Endothelial cell of umbilical vein (primary cell): ENCODE measurements around the gene TBC1D8. TPM values are rescaled to one million over a fixed set of nuclear protein-coding genes. Genes with fewer than 3 reads are reported as not detected.

Source experiments
- BruUV-seq: library from RNA; stranded (reverse); fragments of 400-500 nt; replicated peaks from 2 replicates; lab custom pipeline; 2021; lab: Mats Ljungman, UMichigan
- CTCF ChIA-PET: fragments of 300-600, 350-600 bp; sonication (Branson Sonifier 250); formaldehyde crosslinking; loops from one replicate; lab custom pipeline; 2021; ENCODE audit warnings: antibody characterized with exemption, inconsistent platforms; lab: Charles Lee
- POLR2A ChIA-PET: fragments of 300-600, 350-600 bp; sonication (Branson Sonifier 250); formaldehyde crosslinking; loops from one replicate; lab custom pipeline; 2021; ENCODE audit warnings: antibody characterized with exemption, inconsistent platforms; lab: Charles Lee
- DNase-seq: peaks from one replicate; pipeline ENCODE4 v3.0.0-alpha.2; 2011; ENCODE audit warnings: low read depth, low spot score
- FAIRE-seq: peaks from 2 replicates; lab custom pipeline; 2011; peaks lifted over from hg19 to GRCh38; lab: Jason Lieb, UNC
- H2AFZ ChIP-seq: 2 replicates; pipeline ENCODE4 v1.6.0; 2012; ENCODE audit warnings: low read depth, low read length, control low read depth, inconsistent platforms
- H3K27ac ChIP-seq: 2 replicates; pipeline ENCODE4 v1.5.1; 2011; ENCODE audit warnings: low read depth, mild to moderate bottlenecking, control low read depth, low read length, moderate library complexity; ENCODE audit not compliant: insufficient read depth
- H3K27me3 ChIP-seq, 2 experiments: 2 replicates each; pipeline versions ENCODE4 v1.6.0 to v1.6.1; 2011; ENCODE audit warnings: low read length in 2 of 2, mixed read lengths in 1 of 2; ENCODE audit not compliant: control insufficient read depth in 2 of 2, insufficient read depth in 2 of 2
- H3K36me3 ChIP-seq, 2 experiments: 2 replicates in 1 of 2; 3 replicates in 1 of 2; pipeline ENCODE4 v1.5.1; 2011; ENCODE audit warnings: low read length in 2 of 2, mild to moderate bottlenecking in 1 of 2, moderate library complexity in 1 of 2; ENCODE audit not compliant: control insufficient read depth in 2 of 2, insufficient read depth in 2 of 2; ENCODE audit errors: extremely low read depth in 1 of 2
- H3K4me1 ChIP-seq: 3 replicates; pipeline ENCODE4 v1.5.1; 2011; ENCODE audit warnings: mild to moderate bottlenecking, low read length; ENCODE audit not compliant: control insufficient read depth, insufficient read depth; ENCODE audit errors: extremely low read depth
- H3K4me2 ChIP-seq: 2 replicates; pipeline ENCODE4 v1.6.1; 2011; ENCODE audit warnings: low read length, control low read depth, mixed read lengths; ENCODE audit not compliant: insufficient read depth
- H3K4me3 ChIP-seq, 3 experiments: fragments of 200-600 bp in 1 of 3; sonication (generic), shearing (Covaris generic) in 1 of 3; replicated peaks in 1 of 3; 2 replicates each; pipeline ENCODE4 v1.5.1; 2011 to 2016; ENCODE audit warnings: control low read depth in 3 of 3, low read length in 3 of 3, mild to moderate bottlenecking in 2 of 3, inconsistent platforms in 1 of 3, low read depth in 1 of 3, moderate library complexity in 1 of 3; ENCODE audit not compliant: insufficient read depth in 1 of 3
- H3K79me2 ChIP-seq: 2 replicates; pipeline ENCODE4 v1.6.0; 2012; ENCODE audit warnings: low read length, inconsistent platforms; ENCODE audit not compliant: control insufficient read depth, insufficient read depth
- H3K9ac ChIP-seq: replicated peaks from 2 replicates; pipeline ENCODE3; 2011; ENCODE audit warnings: low read length, control low read depth; ENCODE audit not compliant: insufficient read depth; ENCODE audit errors: extremely low read depth
- H3K9me1 ChIP-seq: replicated peaks from 3 replicates; pipeline ENCODE4 v1.6.0; 2011; ENCODE audit warnings: mild to moderate bottlenecking, low read length; ENCODE audit not compliant: control insufficient read depth, insufficient read depth; ENCODE audit errors: extremely low read depth
- H3K9me3 ChIP-seq: replicated peaks from 2 replicates; pipeline ENCODE4 v1.5.1; 2012; ENCODE audit warnings: low read length, inconsistent platforms; ENCODE audit not compliant: control insufficient read depth, insufficient read depth
- H4K20me1 ChIP-seq: replicated peaks from 2 replicates; pipeline ENCODE3; 2011; ENCODE audit warnings: mild to moderate bottlenecking, low read length; ENCODE audit not compliant: control insufficient read depth, insufficient read depth; ENCODE audit errors: extremely low read depth
- CTCF ChIP-seq, 2 donors: IDR thresholded peaks; 1 replicate in 1 of 2; 2 replicates in 1 of 2; pipeline ENCODE4 v1.5.1; 2011; ENCODE audit warnings: low read length in 2 of 2, mild to moderate bottlenecking in 2 of 2, moderate library complexity in 2 of 2, control low read depth in 1 of 2, inconsistent platforms in 1 of 2, low read depth in 1 of 2; ENCODE audit not compliant: insufficient read depth in 1 of 2; ENCODE audit errors: extremely low read depth in 1 of 2
- EZH2 ChIP-seq: IDR thresholded peaks from 2 replicates; pipeline ENCODE4 v1.6.1; 2012; ENCODE audit warnings: borderline replicate concordance, low read depth, mild to moderate bottlenecking, moderate library complexity, low read length, inconsistent platforms; ENCODE audit not compliant: severe bottlenecking
- FOS ChIP-seq: IDR thresholded peaks from 2 replicates; pipeline ENCODE4 v1.6.1; 2011; ENCODE audit warnings: mild to moderate bottlenecking, low read length, moderate library complexity, borderline replicate concordance; ENCODE audit not compliant: insufficient read depth
- GATA2 ChIP-seq: IDR thresholded peaks from 2 replicates; pipeline ENCODE4 v1.7.0; 2011; ENCODE audit warnings: low read depth, mild to moderate bottlenecking, moderate library complexity, mixed read lengths, low read length; ENCODE audit not compliant: insufficient read length, insufficient read depth
- JUN ChIP-seq: IDR thresholded peaks from 2 replicates; pipeline ENCODE4 v1.6.1; 2011; ENCODE audit warnings: borderline replicate concordance, low read depth; ENCODE audit not compliant: insufficient read length, insufficient read depth
- MAX ChIP-seq: IDR thresholded peaks from 2 replicates; pipeline ENCODE4 v1.6.1; 2011; ENCODE audit not compliant: insufficient read depth, insufficient read length
- MYC ChIP-seq: IDR thresholded peaks from one replicate; pipeline ENCODE4 v1.6.1; 2011; ENCODE audit warnings: mild to moderate bottlenecking, low read depth, low read length
- POLR2A ChIP-seq: IDR thresholded peaks from 2 replicates; pipeline ENCODE4 v1.6.1; 2012; ENCODE audit warnings: low read depth, mild to moderate bottlenecking, control low read depth, low read length
- POLR2AphosphoS5 ChIP-seq: IDR thresholded peaks from 2 replicates; pipeline ENCODE4 v1.6.1; 2012; ENCODE audit warnings: low read depth, mild to moderate bottlenecking, control low read depth, low read length, moderate library complexity; ENCODE audit not compliant: insufficient read depth
- dilution Hi-C: fragments of 300-500 bp; cut with MboI; formaldehyde crosslinking; loops from one replicate; pipeline ENCODE4 v1.15.0; 2019; ENCODE audit warnings: low sequenced_read_pairs; ENCODE audit not compliant: extremely low pct_ligation_motif_present
- intact Hi-C: fragments of 100-400 bp; cut with micrococcal nuclease; formaldehyde crosslinking; loops from one replicate; pipeline ENCODE4 v1.10.0; 2022
- polyA plus RNA-seq, 4 experiments: library from polyadenylated mRNA; depleted of rRNA in 3 of 4; stranded (reverse) in 3 of 4; unstranded in 1 of 4; fragments of >200 nt; gene quantifications; 2 replicates each; pipeline versions ENCODE4 v1.2.1 to v1.2.3, GENCODE V29; 2011 to 2012; ENCODE audit warnings: missing spikeins in 1 of 4
- total RNA-seq: library from RNA; stranded (reverse); gene quantifications from 2 replicates; pipeline ENCODE4 v1.2.3, GENCODE V29; 2021

The TBC1D8 gene
- total and polyA plus RNA-seq, 2 donors (not counting 3 experiments of a cell fraction or from before 2014, with no cell fraction given), result 28.5 to 32.1 TPM

- TF ChIP-seq MAX (no peak), FOS (no peak)
- CTCF ChIA-PET, result interaction anchor here (1.6 to 2.9 kb wide), 6 partner anchors 8 to 184 kb away, joined by 6 to 21 read pairs (median 10); no protein-coding TSS in a partner anchor
These were observed 44.9 kb upstream of the TBC1D8 start for GRCh38 chr2:101195871-101196661.

GRCh38 chr2:101193033-101193626 is 41.9 kb upstream of the TBC1D8 start:
- Histone ChIP-seq H3K27me3 (peaks cover 0 to 2% of the 10 kb centered on the region in 2 experiments), H3K9me1 (no peaks in the 10 kb centered on the region), H3K79me2 (no peaks in the 10 kb centered on the region), H3K4me1 (peaks cover 6% of the 10 kb centered on the region), H3K4me3 (no peak overlapping the region), H3K36me3 (no peaks in the 10 kb centered on the region), H3K9me3 (no peaks in the 10 kb centered on the region), H2AFZ (no peak overlapping the region), H4K20me1 (no peaks in the 10 kb centered on the region), H3K4me2 (no peak overlapping the region), H3K9ac (no peak overlapping the region), H3K27ac (no peak overlapping the region)
- BruUV-seq, result no TSS peak
- FAIRE-seq, result no peak
- intact Hi-C loops, result no loop called here
- dilution Hi-C loops, result no loop called here
- ChIA-PET CTCF (interaction anchor here (2.9 to 3.6 kb wide), 2 partner anchors 12 to 40 kb away, joined by 8 to 10 read pairs; no protein-coding TSS in a partner anchor), POLR2A (no interaction called here)
- DNase-seq, result no peak
- TF ChIP-seq MYC, result no peak
- TF ChIP-seq EZH2, result no peak
- no peak for TF ChIP-seq JUN
- TF ChIP-seq CTCF (IDR thresholded peaks at IDR 0.05; ENCODE audit: extremely low read depth in 1 of 2, insufficient read depth in 1 of 2, low read depth in 1 of 2, low read length in 2 of 2), result no peak
- TF ChIP-seq GATA2, result no peak
- no peak for TF ChIP-seq POLR2A
- TF ChIP-seq FOS, result no peak
- no peak for TF ChIP-seq MAX
- TF ChIP-seq POLR2AphosphoS5, result no peak

More at GRCh38 chr2:101195871-101196661, 44.9 kb upstream of the TBC1D8 start:
- no peaks in the 10 kb centered on the region for H3K9me3 ChIP-seq
- POLR2A ChIA-PET, result interaction anchor here (0.6 kb wide), 1 partner anchor 8 kb away, joined by 3 read pairs; no protein-coding TSS in a partner anchor
- H3K9ac ChIP-seq, result no peak overlapping the region
- H3K79me2 ChIP-seq, result no peaks in the 10 kb centered on the region
- FAIRE-seq (no peak), DNase-seq (no peak)
- no peaks in the 10 kb centered on the region for H3K9me1 ChIP-seq
- H3K27me3 ChIP-seq, result peaks cover 0 to 1% of the 10 kb centered on the region in 2 experiments
- H3K4me3 ChIP-seq, result no peak overlapping the region
- no peaks in the 10 kb centered on the region for H4K20me1 ChIP-seq
- no peak overlapping the region for H2AFZ ChIP-seq
- BruUV-seq, result no TSS peak
- dilution Hi-C loops, result no loop called here
- intact Hi-C loops, result no loop called here
- no peaks in the 10 kb centered on the region for H3K36me3 ChIP-seq
- no peak overlapping the region for H3K27ac ChIP-seq
- no peak overlapping the region for H3K4me2 ChIP-seq
- H3K4me1 ChIP-seq, result peaks cover 14% of the 10 kb centered on the region
